RWPE2 (cell line): ENCODE data around the gene TFDP2.
"Not testable (repeated sequence)": the region's sequence is repeated elsewhere in the genome, so short reads cannot be mapped to it uniquely, and the experiment has no call there.

Source experiments
- ATAC-seq: fragments of 200-7000 bp; cut with Tn5 transposase; 3 replicates; pipeline ENCODE4 v1.9.1; 2021; ENCODE audit warnings: low read depth
- DNase-seq: peaks from one replicate; pipeline ENCODE4 v3.0.0-alpha.2; 2020; ENCODE audit warnings: low spot score
- H3K27ac ChIP-seq: fragments of 450-650 bp; 2 replicates; pipeline ENCODE4 v1.5.1; 2017; ENCODE audit warnings: mild to moderate bottlenecking; ENCODE audit not compliant: poor library complexity, severe bottlenecking
- H3K27me3 ChIP-seq: fragments of 250-450 bp; sonication (Bioruptor Pico); 2 replicates; pipeline ENCODE4 v1.5.1; 2021; ENCODE audit warnings: mild to moderate bottlenecking, moderate library complexity; ENCODE audit not compliant: insufficient read depth, poor library complexity, severe bottlenecking
- H3K36me3 ChIP-seq: fragments of 250-450 bp; sonication (Bioruptor Pico); 2 replicates; pipeline ENCODE4 v1.5.1; 2020; ENCODE audit warnings: low read depth, mild to moderate bottlenecking, moderate library complexity
- H3K4me1 ChIP-seq: fragments of 250-450 bp; sonication (Bioruptor Pico); 2 replicates; pipeline ENCODE4 v1.5.1; 2021; ENCODE audit warnings: mild to moderate bottlenecking, moderate library complexity; ENCODE audit not compliant: insufficient read depth, poor library complexity, severe bottlenecking
- H3K4me3 ChIP-seq: fragments of 250-450 bp; sonication (Bioruptor Pico); 2 replicates; pipeline ENCODE4 v1.5.1; 2021; ENCODE audit warnings: mild to moderate bottlenecking, moderate library complexity; ENCODE audit not compliant: severe bottlenecking
- H3K9me3 ChIP-seq: fragments of 250-450 bp; sonication (Bioruptor Pico); 2 replicates; pipeline ENCODE4 v1.5.1; 2021; ENCODE audit warnings: mild to moderate bottlenecking, moderate library complexity; ENCODE audit not compliant: severe bottlenecking
- TF ChIP-seq, protein P1 (sequence below): fragments of 450-650 bp; IDR thresholded peaks from one replicate; pipeline ENCODE4 v1.5.1; 2017; ENCODE audit warnings: mild to moderate bottlenecking, moderate library complexity; ENCODE audit not compliant: poor library complexity, severe bottlenecking

Gene TFDP2

DNA sequence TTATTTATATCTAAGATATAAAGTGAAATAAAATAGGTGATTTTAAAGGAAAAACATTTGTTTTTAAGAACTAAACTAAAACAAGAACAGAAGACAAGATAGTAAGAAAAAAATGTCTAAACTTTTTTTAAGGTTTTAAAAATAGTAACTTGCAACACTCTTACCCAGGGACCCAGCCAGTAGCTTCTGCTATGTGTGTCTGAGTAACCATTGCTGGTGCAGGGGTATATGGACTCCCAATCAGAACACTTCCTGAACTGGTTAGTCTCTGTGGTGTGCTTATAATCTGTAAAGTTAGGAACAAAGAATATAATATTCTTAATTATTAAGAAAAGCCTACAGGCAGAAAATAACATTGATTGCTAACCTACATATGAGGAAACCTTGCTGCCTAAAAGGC lies 154.5 kb downstream of the TFDP2 start:
- TF ChIP-seq, protein P1, sequence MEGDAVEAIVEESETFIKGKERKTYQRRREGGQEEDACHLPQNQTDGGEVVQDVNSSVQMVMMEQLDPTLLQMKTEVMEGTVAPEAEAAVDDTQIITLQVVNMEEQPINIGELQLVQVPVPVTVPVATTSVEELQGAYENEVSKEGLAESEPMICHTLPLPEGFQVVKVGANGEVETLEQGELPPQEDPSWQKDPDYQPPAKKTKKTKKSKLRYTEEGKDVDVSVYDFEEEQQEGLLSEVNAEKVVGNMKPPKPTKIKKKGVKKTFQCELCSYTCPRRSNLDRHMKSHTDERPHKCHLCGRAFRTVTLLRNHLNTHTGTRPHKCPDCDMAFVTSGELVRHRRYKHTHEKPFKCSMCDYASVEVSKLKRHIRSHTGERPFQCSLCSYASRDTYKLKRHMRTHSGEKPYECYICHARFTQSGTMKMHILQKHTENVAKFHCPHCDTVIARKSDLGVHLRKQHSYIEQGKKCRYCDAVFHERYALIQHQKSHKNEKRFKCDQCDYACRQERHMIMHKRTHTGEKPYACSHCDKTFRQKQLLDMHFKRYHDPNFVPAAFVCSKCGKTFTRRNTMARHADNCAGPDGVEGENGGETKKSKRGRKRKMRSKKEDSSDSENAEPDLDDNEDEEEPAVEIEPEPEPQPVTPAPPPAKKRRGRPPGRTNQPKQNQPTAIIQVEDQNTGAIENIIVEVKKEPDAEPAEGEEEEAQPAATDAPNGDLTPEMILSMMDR, result no peak
- DNase-seq (no peak), ATAC-seq (no peak)
- Histone ChIP-seq H3K27me3 (no peaks in the 10 kb centered on the region), H3K36me3 (no peaks in the 10 kb centered on the region; the same call in 1 of the 2 replicates), H3K4me1 (no peaks in the 10 kb centered on the region), H3K9me3 (no peaks in the 10 kb centered on the region), H3K27ac (no peak overlapping the region), H3K4me3 (no peak overlapping the region)

DNA sequence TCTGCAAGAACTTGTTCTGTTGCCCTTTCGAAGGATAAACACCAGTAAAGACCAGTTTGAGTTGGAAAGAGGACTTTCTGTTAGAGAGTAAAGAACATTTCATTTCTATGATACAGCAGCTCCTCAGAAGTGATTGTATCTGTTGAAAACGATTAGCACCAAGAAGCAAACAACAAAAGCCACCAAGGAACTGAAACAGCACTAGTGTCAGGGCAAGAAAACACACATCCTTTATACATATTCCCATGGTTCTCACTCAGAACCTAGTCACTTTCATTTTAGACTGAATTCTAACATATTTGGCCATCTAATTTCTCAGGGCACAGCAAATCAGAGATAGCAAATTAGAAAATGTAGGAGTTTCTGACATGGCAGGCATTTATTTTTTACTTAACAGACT lies 156.8 kb downstream of the TFDP2 start:
- Histone ChIP-seq H3K36me3 (no peaks in the 10 kb centered on the region; the same call in 1 of the 2 replicates), H3K27ac (no peak overlapping the region), H3K4me1 (no peaks in the 10 kb centered on the region), H3K9me3 (no peaks in the 10 kb centered on the region), H3K27me3 (no peaks in the 10 kb centered on the region), H3K4me3 (no peak overlapping the region)
- ATAC-seq (no peak), DNase-seq (no peak)
- TF ChIP-seq, protein P1, result no peak

GRCh38 chr3:141986548-141987107 lies 162.7 kb downstream of the TFDP2 start:
- H3K9me3 ChIP-seq, result no peaks in the 10 kb centered on the region
- no peak for ATAC-seq
- H3K27ac ChIP-seq, result no peak overlapping the region
- no peaks in the 10 kb centered on the region for H3K4me1 ChIP-seq
- H3K4me3 ChIP-seq, result no peak overlapping the region
- H3K27me3 ChIP-seq, result no peaks in the 10 kb centered on the region
- TF ChIP-seq, protein P1, result no peak
- no peak for DNase-seq
- H3K36me3 ChIP-seq, result no peaks in the 10 kb centered on the region

DNA sequence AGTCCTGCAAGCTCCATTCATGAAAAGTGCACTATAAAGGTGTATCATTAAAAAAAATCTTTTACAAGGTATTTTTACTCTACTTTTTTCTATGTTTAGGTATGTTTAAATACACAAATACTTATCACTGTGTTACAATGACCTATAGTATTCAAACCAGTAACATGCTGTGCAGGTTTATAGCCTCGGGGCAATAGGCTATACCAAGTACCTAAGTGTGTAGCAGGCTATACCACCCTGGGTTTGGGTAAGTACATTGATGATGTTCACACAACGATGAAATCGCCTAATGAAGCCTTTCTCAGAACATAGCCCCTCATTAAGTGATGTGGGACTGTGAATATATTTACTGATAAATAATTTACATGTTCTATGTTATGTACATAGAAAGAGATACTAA lies 168.3 kb downstream of the TFDP2 start:
- H3K36me3 ChIP-seq, result no peaks in the 10 kb centered on the region
- no peak overlapping the region for H3K4me3 ChIP-seq
- H3K27ac ChIP-seq, result no peak overlapping the region
- DNase-seq (no peak), ATAC-seq (no peak)
- no peaks in the 10 kb centered on the region for H3K27me3 ChIP-seq
- H3K9me3 ChIP-seq, result no peaks in the 10 kb centered on the region
- TF ChIP-seq, protein P1, result no peak
- peaks cover 11% of the 10 kb centered on the region for H3K4me1 ChIP-seq

DNA sequence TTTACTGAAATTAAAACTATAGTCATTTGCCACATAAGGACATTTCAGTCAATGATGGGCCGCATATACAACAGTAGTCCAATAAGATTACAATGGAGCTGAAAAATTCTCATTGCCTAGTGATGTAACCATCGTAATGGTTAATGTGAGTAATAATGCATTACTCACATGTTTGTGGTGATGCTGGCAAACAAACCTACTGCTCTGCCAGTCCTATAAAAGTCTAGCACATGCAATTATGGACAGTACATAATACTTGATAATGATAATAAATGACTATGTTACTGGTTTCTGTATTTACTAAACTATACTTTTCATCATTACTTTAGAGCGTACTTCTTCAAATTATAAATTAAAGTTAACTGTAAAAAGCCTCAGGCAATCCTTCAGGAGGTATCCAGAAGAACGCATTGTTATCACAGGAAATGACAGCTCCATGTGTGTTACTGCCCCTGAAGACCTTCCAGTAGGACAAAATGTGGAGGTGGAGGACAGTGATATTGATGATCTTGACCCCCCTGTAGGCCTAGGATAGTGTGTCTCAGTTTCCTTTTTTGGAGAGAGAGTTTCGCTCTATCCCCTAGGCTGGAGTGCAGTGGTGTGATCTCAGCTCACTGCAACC lies 170.2 kb downstream of the TFDP2 start:
- TF ChIP-seq, protein P1, result no peak
- DNase-seq (no peak), ATAC-seq (peak; percentile 95)
- no peaks in the 10 kb centered on the region for H3K9me3 ChIP-seq
- peak overlapping the region; percentile 29 for H3K27ac ChIP-seq
- H3K4me1 ChIP-seq, result peaks cover 11% of the 10 kb centered on the region
- H3K4me3 ChIP-seq, result no peak overlapping the region
- H3K36me3 ChIP-seq, result no peaks in the 10 kb centered on the region
- H3K27me3 ChIP-seq, result no peaks in the 10 kb centered on the region

DNA sequence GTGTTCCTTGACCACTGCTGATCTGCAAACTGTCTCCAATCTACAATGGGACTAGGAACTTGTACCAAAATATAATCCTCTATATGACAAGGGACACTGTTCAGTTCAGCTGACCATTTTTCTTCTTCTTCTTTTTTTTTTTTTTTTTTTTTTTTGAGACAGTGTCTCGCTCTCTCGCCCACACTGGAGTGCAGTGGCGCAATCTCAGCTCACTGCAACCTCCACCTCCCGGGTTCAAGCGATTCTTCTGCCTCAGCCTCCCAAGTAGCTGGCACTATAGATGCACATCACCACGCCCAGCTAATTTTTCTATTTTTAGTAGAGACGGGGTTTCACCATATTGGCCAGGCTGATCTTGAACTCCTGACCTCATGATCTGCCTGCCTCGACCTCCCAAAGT lies 174.6 kb downstream of the TFDP2 start:
- ATAC-seq, H3K36me3 ChIP-seq: not testable (repeated sequence)

More for the DNA sequence above, 174.6 kb downstream of the TFDP2 start:
- H3K27me3 ChIP-seq, DNase-seq, H3K9me3 ChIP-seq, H3K4me3 ChIP-seq, H3K27ac ChIP-seq: not testable (repeated sequence)
- H3K4me1 ChIP-seq, result peaks cover 15% of the 10 kb centered on the region
